ENCODE data around the gene INO80.
A peak's percentile ranks its signal among the peaks of the same experiment; 100 is the strongest.
"Not testable (repeated sequence)": the region's sequence is repeated elsewhere in the genome, so short reads cannot be mapped to it uniquely, and the experiment has no call there.

Gene INO80

DNA sequence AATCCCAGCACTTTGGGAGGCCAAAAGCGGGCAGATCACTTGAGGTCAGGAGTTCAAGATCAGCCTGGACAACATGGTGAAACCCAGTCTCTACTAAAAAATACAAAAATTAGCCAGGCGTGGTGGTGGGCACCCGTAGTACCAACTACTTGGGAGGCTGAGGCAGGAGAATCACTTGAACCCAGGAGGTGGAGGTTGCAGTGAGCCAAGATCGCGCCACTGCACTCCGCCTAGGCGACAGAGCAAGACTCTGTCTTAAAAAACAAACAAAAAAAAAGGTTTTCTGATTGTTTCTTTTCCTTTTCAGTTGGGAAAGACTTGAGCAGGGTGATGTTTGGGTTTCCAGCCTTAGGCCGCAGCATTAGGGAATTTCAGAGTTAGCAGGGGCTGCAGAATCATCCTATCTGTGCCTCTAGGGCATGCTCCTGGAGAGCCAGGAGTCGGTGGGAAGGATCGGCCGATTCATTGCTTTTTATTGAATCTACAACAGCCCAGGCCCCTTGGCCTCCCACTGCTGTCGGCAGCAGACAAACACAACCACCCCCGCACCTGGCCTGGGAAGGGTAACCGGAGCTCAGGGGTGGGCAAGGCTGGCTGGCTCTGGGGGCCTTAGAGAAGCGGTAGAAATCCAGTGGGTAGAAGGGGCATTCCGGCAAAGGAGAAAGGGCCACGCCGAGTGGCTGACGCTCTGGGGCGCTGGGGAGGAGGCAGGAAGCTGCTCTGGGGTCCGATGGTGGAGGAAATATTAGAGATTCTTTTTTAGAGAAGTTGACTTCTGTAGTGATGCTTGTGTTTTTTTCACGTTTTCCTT, 156.5 kb downstream of the INO80 start:
- DNase-seq: no peak

DNA sequence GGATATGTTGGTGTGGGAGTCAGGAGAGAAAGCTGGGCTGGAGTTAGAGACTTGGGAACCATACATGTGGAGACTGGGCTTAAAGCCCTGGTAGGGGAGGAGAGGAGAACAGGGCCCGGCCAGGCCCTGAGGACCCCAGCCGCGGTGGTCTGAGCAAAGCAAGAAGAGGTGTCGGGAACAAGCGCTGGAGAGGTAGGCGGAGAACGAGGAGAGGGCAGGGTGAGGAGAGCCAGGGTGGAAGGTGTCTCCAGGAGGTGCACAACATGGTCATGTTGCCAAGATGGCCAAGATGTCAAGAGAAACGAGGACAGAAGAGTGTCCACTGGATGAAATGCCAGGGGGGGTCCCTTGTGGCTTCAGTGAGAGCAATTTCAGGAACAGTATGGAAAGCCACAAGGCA, 157.4 kb downstream of the INO80 start:
- DNase-seq: no peak

DNA sequence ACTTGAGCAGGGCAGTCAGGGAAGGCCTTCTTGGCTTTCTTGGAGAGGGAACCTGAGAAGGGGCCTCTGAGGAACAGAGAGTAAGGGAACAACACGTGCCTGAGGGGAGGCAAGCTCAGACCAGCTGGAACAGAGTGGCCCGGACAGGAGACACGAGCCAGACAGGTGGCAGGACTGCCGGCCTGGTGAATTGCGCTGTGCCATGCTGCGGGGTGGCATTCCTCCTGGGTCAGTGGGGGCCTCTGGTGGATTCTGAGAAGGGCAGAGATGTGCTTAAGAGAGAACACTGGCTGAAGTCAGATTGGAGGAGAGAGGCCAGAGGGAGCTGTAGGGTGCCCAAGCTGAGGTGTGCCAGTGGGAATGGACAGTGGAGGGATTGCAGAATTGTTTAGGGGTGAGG, 157.9 kb downstream of the INO80 start:
- no peak for DNase-seq

DNA sequence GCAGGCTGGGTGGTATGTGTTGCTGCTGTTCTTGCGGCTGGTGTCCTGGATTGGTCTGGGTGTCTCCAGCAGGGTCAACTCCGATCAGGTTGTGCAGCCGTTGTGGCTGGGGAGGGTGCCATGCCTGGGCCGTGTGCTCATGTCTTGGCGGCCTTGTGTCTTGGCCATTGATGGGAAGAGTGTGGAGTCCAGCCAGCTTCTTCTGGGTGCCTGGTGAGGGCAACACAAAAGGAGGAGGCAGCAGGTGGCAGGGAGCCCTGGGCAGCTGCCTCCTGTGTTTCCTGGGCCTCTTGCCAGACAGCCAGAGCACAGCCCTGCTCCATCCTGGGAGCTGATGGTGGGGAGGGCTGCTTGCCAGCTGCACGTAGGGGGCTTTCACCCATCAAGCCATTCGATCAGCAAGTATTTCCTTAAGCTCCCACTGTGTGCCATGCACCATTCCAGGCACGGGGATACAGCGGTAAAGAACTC, 158.5 kb downstream of the INO80 start:
- DNase-seq: no peak

DNA sequence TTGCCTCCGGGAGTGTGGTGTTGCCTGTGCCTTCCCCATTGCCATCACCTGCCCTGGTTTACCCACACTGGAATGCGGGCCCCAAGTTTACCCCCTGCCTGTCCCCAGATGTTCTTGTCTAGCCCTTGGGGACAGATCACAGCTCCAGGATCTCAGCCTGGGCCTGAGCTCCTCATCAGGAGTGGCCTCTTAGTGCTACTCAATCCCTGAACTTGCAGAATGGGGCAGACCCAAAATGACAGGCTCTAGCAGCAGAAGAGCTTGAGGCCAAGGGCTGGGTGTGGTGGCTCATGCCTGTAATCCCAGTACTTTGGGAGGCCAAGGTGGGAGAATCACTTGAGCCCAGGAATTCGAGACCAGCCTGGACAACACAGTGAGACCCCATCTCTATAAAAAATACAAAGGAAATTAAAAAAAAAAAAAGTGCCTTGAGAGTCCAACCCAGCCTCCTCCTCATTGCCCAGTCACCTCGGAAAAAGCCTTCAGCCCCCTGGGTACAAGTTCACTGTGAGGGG, 159.0 kb downstream of the INO80 start:
- no peak for DNase-seq

DNA sequence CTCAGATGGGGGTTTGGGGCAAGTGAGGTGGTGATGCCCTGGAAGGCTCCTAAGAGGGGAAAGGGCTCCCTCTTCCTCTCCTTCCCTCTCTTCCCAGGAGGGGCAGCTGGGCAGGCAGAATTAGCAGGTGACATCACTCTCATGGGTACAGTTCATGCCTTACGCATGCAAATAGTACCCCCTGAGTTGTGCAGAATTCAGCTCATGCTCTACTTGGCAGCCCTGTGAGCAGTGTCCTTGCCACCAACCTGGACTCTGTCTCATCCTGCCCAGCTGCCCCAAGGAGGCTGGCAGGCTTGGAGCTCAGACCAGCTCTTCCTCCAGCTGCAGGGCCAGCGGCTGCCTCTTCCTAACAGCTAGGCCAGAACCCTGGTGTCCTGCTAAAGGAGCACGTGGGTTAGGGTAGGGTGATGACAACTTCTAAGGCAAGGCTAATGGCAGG, 159.5 kb downstream of the INO80 start:
- no peak for DNase-seq

DNA sequence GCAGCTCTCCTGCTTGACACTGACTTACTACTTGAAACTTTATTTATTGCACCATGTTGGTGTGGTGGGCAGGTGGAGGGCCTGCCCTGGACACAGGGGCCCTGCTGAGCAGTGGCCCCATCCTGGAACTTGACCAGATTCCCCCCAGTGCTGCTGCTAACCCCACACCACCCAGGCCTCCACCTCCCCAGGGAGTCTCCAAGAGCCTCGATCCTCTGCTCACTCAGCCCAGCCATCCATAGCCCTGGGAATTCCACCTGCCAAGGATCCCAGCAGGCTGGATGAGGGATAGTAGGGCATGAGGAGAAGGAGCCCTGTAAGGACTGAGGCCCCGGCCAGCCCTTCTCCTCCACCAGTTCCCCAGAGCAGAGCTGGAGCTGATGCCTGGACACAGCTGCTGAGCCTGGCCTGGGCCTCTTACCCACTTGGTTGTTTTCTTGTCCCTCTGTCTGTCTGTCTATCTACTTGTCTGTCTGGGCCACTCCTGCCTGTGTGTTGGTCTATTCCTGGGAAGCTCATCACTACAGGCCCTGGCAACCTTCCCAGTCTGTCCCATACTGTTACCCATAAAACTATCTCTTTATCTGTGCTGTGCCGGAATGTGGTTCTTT, 160.0 kb downstream of the INO80 start:
- no peak for DNase-seq

DNA sequence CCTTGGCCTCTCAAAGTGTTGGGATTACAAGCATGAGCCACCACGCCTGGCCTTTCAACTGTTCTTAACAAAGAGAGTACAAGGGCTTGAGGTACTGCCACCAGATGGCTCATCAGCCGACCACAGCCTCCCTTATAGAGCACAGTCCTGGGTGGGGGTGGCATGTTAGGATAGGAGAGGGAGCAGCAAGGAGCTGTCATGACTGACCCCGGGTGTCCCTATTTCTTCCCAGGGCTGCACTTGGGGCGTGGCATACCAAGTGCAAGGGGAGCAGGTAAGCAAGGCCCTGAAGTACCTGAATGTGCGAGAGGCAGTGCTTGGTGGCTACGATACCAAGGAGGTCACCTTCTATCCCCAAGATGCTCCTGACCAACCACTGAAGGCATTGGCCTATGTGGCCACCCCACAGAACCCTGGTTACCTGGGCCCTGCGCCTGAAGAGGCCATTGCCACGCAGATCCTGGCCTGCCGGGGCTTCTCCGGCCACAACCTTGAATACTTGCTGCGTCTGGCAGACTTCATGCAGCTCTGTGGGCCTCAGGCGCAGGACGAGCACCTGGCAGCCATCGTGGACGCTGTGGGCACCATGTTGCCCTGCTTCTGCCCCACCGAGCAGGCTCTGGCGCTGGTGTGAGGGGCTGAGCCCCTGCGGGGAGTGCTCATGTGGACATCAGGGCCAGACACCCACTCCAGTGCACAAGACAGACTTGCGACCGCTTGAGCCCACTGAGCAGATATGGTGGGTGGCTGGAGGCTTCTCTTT, 160.8 kb downstream of the INO80 start:
- DNase-seq: no peak

DNA sequence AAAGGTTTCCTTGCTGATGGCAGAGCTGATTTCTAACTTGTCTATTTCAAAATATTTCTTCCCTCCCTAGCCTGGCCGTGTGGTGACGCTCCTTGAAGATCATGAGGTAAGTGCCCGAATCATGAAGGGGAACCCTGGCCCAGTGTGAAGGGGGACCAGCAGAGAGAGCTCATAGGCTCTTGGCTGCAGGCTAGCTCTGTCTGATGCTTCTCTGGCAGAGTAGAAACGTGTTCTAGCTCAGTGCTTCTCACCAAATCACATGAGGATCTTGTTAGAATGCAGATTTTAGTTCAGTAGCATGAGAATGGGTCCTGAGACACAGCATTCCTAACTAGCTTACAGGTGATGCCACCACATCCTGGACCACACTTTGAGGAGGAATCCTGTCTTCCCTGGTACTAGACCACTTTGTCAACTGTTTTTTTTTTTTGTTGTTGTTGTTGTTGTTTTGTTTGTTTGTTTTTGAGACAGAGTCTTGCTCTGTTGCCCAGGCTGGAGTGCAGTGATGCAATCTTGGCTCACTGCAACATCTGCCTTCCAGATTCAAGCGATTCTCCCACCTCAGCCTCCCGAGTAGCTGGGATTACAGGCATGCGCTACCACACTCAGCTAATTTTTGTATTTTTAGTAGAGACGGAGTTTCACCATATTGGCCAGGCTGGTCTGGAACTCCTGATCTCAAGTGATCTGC, 161.8 kb downstream of the INO80 start:
- not testable (repeated sequence) for DNase-seq

DNA sequence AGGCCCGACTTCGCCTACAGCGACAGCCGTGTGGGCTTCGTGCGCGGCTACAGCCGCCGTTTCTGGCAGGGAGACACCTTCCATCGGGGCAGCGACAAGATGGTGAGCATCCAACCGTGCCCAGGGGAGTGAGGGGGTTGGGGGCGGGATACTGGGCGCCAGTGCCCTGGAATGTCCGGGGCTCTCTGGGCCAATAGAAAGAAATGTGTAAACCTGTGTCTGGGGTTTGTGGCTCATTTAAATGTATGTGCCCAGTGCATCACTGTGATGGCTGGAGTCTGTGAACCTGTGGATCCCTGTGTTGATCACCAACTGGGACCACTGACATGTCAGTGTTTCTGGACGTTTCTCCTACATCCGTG, 162.4 kb downstream of the INO80 start:
- DNase-seq: no peak

DNA sequence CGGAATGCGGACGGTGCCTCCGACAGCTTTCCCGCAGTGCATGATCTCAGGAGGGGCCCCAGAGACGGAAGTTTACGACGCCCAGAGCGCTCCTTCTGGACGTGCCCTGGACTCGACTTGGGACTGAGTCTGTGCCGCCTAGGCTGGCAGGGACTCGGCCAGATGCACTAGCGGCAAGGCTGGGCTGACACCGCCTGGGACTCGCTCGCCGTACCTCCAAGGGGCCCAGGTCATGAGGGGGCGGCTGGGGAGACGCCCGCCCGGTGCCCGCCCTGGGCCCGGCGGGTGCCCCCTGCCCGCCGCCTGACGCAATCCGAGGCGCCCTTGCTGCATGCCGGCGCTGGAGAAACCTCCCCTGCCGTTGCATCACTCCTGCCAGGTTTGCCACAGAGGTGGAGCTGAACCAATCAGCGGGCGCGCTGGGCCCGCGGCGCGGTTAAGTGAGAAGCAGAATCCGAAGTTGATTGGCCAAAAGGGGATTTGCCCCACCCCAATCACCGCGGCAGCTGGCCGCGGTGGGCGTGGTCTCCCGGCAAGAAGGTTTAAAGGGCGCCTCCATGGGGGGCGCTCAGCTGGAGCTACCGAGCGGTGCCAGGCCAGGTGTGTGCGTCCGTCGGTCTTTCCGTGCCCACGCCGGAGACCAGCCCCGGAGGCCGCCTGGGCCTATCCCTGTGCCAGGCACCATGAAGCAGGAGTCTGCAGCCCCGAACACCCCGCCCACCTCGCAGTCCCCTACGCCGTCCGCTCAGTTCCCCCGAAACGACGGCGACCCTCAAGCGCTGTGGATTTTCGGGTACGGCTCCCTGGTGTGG, 163.0 kb downstream of the INO80 start, which contains the start of gene CHAC1:
TSS of gene CHAC1 (plus strand) at position 571 of the 812 bp plus-strand sequence. CDS start at position 684, 113 bp downstream.
- peak; percentile 96 for DNase-seq

DNA sequence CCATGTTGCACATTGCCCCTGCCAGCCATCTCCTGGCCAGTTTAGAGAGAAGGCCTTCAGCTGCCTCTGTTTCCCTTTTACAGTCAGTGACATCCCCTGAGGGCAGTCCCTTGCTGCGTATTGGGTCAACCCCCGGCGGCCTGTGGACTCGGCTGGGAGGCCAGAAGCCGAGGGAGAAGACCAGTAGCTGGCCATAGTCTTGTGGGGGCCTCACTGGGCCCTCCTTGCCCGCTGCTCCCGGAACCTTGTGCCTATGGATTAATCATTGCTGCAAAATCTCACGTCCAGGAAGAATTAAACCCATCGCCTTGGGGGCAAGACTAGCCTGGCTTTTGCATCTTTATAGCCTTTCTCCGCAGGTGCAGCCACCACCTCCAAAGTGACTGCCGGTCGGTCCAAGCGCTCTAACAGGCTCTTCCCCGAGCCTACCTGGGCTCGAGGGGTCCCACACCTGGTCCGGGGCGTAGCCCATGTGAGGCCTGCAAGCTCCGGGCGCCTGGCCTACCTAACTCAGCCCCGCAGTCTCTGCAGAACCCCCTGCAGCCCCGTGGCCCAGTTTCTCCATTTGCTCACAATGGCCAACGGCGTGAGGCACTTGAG, 163.7 kb downstream of the INO80 start:
- DNase-seq: no peak

DNA sequence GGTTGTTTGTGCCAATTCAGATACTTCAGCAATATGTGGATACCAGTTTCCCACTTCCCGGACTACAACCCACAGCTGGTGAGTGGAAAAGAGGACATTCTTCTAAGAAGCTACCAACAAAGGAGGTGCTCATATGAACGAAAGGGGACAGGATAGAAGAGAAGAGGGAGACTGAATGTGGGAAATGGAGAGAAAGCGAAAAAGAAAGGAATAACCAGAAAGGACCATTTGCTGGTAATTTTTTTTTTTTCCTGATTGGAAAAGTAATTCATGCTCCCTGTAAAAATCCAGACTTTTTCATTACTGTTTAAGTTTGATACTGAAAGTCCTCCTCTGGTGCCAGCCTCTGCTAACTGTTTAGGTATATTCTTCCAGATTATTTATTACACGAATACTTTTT, 164.3 kb downstream of the INO80 start:
- DNase-seq: no peak

DNA sequence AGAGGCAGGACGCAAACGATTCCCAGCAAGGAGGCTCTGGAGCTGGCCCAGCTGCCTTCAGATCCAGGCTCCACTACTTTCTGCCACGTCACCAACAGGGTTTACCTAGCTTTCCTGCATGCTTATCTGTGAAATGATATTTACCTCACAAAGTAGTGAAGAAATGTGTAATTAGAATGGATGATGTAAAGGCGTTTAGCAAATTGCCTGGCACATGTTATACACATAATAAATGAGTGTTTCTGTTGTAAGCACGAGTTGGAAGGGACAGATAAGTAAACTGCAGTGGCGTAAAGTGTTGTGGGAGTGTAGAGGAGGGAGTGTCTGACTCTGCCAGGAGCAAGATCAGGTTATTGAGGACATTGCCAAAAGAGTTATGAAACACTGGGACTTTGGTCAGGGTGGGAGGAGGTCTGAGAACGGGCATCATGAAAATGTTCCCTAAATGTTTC, 166.3 kb downstream of the INO80 start:
- DNase-seq: no peak

DNA sequence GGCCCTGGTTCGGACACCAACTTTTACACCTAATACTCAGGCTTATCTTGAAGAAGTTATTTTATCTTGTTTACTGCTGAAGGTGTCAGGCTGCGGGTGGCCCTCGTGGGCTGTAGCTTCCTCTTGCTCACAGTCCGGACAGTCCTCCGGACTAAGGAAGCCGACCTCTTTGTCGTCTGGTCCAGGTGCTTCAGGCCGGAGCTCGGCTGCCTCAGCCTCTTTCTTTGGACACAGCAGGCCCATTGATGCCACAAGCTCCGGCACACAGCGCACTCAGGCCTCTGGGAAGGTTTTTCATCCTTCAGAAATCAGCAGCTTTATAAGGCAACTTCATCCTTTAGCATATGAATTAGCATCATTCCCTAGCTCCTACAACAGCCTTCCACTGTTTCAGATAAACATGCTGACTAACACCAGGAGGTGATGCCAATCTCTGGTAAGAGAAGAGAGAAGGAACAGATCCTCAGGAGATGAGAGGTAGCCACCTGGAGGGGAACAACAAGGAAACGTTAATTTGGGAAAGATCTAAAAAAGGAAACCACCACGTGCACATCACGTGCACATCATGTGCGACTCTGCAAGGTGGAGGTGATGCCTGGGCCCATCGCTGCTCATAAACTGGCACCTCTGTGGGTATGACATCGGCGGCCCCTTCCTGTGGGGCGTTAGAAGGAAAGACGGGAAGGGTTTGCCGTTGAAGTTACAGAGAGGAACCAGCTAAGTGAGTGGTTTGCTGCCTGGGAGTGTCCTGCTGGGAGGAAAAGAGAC, 167.2 kb downstream of the INO80 start:
- no peak for DNase-seq

DNA sequence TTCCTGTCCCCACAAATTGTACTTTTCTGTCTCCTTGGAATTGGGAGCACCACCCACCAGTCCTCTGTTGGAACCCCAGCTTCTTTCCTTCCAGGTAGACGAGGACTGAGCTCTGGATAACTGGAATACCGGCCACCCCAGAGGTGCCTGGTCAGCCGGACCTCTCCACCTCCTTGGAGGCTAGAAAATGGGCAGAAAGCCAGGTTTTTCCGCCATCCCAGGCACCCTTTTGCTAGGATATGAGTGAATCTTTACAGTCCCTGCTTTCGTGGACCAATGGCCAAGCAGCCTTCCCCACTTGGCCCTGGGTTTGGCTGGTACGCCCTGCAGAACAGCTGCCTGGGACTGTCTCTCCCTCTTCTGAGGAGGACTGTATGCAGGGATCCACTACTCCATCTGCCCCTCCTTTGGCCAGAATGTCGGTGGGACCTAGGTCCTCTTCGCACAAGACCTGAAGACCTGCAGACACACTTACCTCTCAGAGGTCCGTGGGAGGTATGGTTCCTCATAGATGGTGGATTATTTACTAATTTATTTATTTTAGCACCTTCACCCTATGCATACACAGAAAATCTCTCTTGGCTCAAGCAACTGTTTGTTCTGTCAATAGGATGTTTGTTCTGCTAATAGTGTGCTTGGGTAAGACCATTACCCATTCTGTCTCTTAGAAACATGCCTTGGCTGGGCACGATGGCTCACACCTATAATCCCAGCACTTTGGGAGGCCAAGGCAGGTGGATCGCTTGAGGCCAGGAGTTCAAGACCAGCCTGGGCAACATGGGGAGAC, 171.4 kb downstream of the INO80 start:
- DNase-seq: no peak

DNA sequence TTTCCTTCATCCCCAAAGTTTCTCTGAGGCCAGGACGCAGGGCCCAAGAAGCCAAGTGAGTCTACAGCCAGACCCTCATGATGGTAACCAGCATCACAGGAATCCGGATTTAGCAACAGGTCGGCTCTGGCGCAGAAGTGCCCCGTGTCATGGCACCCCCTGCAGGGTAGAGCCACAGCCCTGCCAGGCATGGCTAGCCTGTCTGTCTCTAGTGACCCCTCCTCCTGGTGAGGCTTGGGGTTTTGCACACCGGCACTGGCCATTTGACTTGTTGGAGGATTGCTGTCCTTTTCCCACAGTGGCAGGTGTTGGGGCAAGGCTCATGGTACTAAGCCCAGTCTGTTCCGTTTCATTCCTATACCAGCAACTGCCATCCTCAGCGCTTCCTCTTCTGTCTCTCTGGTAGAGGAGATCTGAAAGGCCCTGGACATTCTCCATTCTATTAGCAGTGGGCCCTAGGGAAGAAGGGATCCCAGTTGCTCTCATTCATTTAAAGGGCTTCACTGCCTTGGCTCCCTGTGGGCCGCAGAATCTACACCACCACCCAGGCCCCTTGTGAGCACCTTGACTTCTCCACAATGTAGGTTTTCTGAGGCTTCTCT, 172.2 kb downstream of the INO80 start:
- peak; percentile 22 for DNase-seq

DNA sequence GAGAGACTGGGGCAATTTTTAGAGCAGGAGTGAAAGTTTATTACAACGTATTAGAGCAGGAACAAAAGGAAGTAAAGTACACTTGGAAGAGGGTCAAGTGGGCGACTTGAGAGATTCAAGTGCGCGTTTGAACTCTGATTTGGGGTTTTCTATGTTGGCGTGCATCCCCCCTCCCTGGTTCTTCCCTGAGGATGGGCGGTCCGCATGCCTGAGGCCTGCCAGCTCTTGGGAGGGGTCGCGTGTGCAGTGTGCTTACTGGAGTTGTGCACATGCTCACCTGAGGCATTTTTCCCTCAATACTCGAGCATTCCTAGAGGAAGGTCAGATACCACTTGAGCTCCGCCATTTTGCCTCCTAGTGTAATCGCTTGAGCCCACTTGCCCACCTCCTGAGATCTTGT, 173.2 kb downstream of the INO80 start:
- DNase-seq: no peak

DNA sequence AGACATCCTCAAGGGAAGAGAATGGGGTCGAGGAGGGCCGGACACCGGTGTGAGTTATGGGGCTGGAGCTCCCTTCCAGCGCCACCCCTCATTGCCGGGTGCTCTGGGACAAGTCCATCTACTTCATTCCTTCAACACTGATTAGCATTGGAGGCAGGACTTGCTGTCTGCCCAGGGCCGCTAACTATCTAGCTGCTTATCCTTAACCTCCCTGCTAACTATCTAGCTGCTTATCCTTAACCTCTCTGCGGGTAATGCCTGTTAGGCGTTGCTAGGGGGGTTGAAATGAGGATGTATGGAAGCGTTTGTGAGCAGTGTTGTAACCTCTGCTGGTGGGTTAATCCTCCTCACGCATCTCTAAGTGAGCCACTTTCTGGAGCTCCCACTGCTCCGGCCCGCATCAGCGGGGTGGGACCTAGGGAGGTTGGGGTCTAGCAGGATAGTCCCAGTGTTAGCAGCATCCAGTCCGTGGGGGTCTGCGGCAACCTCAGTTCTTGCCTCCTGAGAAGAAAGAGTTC, 173.7 kb downstream of the INO80 start:
- peak; percentile 71 for DNase-seq
